Stimulated activated CD4-positive, alpha-beta T cell treated with anti-CD3 and anti-CD28 coated beads, Interleukin-1b, Interleukin-23, amount 100 ng/mL, for 1 hour (primary cell): ENCODE data around the gene SULT1C4.

Experiments
- DNase-seq, 2 donors: peaks; one replicate each; pipeline ENCODE4 v3.0.0-alpha.2; 2020; ENCODE audit warnings: low read depth in 2 of 2

Gene SULT1C4

DNA sequence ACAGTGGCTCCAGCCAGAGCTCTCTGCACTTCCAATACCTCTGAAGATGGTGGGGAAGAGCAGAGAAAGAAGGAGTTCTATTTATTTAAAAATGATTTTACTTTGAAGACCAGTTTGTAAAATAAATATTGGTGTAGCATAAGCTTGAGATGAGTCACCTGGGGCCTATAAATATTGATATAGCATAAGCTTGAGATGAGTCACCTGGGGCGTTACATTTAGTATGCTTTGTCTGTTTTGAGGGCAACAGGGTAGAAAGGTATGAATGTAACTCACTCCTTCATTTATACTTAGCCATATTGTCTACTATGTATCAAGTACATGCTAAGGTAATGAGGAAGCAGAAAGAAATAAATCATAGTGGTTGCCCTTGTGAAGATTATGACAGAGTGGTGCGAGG, 7.7 kb upstream of the SULT1C4 start:
- no peak for DNase-seq

DNA sequence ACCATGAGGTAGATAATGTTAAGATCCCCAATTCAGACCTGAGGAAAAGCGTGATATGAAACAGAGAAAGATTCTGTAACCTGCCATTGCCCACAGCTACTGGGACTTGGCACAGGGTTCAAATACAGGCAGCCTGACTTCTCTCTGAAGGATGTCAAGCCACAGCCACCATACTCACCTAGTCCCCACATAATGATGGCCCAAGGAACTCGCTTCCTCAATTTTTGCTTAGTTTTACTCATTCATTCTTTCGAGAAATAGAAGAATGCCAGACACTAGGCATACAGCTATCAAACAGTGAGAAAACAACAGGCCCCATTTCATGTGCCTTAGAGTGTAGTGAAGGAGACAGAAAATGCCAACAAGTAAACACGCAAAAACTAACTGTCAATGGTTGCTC, 980 bp upstream of the SULT1C4 start:
- no peak for DNase-seq

DNA sequence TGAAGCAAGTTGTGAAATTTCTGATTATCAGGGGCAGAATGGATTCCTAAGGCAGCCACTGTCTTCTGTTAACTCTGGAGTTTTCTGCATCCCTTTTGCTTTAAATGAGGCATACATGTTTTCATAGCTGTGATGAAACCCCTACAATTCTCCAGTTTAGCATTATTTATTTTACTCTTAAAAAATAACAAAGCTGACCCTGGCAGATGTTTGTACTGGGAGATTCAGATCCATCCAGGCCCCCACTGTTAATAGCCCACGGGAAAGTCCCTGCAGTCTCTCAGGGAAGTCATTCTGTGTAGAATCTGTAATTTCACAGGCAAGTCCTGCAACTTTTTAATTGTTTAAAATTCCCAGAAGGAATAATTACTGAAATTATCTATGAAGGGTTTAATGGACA, 353 bp upstream of the SULT1C4 start:
- DNase-seq: no peak

DNA sequence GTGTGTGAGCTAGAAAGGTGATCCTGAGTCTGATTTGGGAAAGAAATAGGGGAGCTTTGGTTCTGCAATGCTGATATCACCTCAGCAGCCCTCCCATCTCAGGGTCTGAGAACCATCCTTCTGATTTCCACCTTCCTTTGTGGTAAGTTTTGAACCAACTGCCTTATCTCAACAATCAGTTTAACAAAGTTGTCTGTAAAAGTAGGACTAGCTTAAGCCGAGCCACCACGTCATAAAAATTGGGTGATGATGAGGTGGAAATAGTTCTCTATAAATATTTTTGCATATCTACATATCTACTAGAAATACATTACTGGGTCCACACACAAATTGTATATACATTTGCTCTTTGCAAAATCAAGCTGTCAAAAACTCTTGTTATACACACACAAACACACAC, 1.1 kb downstream of the SULT1C4 start:
- no peak for DNase-seq

DNA sequence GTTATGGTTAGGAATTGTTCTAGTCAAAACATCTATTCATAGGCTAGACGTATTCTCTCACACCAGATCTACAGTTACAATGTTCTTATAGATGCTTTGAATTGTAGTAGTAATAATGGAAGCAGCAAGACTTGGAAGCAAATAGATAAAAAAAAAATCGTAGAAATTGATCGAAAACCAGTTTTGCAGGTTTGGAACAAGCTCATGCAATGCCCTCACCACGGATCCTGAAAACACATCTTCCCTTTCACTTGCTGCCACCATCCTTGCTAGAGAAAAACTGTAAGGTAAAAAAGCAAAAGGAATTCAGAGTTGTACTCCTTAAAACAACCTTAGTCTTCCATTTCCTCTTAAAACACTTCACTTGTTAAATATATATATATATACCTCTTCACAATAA, 4.4 kb downstream of the SULT1C4 start:
- no peak for DNase-seq

DNA sequence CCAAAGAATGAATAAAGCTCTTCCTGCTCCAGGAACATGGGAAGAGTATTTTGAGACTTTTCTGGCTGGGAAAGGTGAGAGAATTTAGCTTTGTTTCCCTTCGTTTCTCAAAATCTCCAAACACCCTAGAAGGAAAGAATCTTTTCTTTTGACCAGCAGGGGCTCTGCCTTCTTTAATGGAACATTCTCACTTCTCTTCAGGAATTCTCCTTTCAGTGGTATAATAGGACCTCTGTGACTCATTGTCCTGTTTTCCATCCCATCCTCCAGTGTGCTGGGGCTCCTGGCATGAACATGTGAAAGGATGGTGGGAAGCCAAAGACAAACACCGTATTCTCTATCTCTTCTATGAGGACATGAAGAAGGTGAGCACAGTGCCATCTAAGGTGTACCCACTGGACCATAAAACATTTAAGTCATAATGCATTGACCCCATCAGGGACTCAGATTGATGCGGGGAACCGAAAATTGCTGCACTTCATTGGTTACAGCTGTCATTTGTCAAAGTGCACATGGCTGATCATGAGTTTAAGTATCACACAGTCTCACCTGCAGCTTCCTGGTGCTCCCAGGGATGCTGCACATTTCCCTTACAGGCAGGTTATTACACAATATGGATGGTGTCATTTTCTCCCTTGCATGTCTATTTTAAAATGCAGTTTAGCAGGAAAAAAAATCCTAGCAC, 5.5 kb downstream of the SULT1C4 start:
- no peak for DNase-seq

DNA sequence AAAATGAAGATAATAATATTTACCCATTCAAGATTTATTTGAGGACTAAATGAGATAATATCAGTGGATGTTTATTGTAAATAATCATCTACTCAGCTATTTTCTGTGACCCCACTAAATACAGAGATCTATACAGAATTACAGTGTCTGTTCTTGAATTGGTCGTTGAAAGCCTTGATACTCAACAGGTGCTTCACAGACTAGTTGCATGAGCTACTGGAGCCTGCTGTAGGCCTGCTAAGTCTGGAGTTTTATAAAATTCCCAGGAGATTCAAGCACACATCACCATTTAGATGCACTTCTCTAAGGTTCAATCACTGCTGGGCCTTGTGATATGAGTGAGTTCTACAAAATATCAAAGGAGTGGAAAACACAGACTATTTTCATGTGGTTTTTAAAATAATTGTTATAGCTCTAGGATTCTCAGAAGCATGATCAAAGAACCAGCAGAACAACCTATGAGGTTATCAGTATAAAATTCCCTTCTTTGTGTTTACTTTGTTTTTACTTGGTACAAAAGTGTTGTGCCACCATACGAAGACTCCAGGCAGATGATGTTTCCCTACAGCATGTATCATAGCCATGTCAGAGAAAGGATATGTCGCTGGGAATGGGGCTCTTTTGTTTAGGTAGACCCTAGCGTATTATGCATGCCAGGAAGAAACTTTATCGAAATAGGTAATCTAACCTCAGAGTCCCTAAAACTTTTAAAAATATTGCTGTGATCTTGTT, 7.1 kb downstream of the SULT1C4 start:
- no peak for DNase-seq

DNA sequence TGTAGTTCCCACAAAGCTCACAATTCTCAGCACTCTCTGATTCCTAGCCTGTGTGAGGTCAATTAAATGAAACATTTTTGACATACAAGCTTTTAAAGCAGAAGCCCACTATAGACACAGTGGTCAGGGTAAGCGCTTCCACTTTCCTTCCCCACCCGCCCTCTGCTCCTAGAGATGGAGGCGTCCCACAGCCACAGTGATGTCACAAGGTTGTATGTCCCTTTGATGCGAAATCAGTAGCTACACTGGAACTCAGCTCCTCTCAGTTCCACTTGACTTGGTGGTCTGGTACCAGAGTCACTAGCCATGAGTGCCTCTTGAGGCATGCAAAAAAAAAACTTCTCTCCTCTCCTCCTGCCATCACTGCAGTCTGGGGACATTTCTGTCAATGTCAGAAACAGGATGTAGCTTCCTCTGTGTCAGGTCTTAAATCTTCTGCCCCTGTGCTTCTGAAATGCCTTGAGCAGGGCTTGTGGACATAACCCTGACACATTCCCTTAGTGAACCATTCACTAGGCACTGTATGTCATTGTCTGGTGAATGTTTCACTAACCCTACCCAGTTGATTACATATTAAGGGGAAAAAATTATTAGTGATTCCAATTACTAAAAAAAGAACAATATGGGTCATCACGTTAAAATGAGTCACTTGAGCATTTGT, 7.8 kb downstream of the SULT1C4 start:
- DNase-seq: no peak

DNA sequence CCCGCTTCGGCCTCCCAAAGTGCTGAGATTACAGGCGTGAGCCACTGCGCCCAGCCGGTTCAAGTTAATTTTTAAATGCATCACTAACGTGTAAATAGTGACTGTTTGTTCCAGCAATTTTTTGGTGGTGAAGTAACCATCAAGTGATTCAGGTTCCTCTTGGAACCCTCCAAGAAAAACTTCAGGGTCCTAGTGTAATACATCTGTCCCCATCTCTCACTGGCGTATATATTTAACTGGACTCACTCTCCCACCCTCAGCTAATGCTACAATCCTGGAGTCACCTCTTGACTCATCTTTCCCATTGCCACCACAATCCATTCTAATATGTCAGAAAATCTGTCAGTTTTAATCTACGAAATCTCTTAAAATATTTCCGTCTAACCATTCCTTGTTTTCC, 10.3 kb downstream of the SULT1C4 start:
- DNase-seq: no peak

DNA sequence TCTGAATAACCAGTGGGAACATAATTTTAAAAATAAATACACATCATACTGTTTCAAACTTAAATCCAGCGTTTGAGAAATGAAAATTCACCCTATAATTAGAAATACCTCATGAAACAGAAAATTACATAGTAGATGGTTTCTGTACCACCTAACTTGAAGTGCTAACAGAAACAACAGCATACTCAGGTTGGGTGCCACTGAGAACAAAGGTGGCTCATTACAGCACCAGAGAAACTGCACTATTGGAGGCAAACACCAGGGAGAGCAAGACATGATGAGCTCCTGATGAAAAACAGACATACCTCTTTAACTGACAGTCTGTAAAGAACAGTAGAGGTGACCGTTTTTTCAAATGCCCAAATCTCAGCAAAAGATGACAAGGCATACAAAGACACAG, 12.6 kb downstream of the SULT1C4 start:
- DNase-seq: no peak

DNA sequence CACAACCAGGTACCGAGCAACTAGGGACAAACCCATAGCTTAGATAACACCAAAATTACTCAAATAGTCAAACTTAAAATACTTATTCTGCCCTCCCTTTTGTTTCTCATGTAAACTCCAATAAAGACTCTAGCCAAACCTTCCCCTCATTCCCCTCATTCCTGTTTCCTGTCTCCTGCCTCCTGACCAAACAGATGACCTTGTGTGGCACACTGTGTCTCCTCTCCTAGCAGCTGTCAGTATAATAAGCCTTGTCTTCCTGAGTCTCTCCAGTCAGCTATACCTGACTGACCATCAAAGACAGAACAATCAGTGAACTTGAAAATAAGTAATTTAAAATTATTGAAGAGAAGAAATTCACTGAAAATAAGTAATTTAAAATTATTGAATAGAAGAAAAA, 14.3 kb downstream of the SULT1C4 start:
- DNase-seq: no peak

DNA sequence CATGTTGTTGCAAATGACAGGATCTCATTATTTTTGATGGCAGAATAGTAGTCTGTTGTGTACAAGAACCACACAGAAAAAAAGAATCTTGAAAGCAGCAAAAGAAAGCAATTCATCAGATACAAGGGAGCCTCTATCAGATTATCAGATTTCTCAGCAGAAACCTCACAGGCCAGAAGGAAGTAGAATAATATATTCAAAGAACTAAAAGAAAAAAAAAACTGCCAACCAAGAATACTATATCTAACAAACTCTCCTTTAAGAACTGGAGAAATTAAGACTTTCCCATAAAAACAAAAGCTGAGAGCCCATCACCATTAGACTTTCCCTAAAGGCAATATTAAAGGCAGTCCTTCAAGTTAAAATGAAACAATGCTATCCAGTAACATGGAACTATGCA, 15.4 kb downstream of the SULT1C4 start:
- DNase-seq: no peak

DNA sequence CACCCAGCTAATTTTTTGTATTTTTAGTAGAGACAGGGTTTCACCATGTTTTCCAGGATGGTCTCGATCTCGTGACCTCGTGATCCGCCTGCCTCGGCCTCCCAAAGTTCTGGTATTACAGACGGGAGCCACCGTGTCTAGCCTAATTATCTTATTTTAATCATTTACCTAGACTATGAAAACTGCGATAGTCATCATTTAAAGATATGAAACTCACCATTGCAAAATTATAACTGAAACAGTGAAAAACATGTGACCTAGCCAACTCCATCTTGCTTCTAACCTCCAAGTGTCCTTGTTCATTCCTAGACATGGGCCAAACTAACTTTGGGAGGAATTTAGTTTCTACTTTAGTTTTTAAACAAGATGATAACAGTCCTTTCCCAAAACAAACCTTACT, 17.4 kb downstream of the SULT1C4 start:
- DNase-seq: no peak

DNA sequence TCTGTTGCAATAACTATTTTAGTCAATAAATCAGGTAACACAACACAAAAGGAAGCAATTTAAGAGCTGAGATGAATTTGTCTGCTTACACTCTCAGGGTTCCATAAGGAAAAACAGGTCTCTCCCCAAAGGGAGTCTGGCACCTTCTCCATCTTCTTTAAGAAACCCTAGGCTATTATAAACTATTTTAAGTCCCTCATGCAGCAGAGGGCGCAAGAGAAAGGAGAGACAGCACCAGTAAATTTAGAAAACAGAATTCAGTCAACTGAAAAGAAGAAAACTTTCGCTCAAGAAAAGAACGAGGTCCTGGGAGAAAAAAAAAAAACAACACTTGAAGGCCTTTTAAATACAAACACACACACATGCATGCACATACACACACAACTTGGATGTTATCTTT, 19.1 kb downstream of the SULT1C4 start:
- DNase-seq: no peak

DNA sequence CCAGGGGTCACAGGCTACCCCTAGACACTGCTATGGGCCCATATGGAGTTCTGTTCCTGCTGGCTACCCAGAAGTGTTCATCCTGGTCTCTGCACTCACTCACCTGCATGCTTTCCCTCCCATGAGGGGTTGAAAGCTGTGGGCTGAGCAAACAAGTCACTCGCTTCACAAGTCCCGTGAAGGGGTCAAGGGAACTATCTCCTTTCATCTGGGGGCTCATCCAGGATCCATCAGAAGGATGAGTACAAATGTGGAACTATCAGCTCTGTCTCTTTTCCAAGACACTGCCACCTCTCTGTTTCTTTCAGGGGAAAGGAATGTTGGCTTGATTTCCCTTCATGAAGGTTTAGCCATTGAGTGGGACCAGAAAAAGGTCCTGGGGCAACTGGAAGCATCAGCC, 21.7 kb downstream of the SULT1C4 start:
- no peak for DNase-seq

DNA sequence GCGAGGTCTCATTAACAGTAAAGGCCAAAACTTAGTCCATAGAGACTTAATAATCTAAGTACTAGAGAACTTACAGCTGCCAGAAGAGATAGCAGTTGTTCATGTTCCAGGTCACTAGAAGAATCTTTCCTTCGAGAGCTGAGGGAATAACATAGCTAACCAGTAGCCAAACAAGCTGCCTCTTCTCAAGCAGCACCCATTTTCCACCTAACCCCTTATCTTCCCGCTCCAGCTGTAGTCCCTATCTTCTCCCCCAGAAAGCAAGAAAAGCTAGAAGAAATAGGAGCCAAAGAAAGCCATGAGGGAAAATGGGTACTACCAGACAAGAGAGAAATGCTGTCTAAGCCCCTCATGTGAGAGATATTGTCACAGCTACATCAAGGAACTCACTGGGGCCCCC, 24.0 kb downstream of the SULT1C4 start:
- DNase-seq: no peak

DNA sequence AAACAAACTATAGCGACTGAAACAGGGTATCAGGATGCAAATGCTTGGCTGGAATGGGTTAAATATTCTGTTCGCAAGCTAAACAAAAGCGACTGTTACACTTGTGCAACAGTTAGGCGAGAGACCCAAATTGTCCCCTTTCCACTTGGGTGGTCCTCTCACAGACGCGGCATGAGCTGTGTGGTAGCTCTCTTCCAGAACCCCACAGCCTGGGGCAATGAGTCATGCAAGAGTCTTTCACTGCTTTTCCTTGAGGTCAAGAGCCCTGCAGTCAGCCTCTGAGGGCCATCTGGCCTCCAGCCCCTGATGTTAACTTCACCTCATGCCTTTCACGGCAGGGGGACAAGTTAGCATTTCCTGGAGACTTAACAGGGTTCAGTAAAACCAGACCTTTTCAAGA, 25.7 kb downstream of the SULT1C4 start:
- DNase-seq: no peak

DNA sequence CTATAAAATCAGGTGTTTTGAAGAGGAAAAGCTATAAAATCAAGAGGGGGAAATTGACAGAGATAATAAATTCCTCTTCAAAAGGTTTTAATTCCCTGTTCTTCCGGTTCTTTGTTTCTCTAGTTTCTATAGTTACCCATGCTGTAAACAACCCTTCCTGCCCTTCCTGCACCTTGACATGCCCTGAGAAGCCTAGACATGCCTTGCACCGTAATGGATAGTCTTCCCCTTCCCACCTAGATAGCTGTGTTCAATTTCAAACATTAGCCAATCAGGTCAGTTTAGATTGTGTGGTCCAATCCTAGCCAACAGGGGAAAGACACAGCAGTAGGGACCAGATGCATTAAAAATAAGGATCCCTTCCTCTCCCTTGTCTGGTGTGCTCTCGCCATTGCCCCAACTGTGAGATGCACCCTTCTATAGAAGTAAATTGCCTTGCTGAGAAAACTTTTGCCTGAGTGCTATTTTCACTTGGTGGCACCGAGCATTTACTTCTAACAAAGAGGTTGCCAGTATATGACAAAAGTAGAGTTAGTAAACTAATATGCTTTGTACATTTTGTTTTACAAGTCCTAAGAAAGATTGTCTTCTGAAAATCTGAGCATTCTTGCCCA, 27.1 kb downstream of the SULT1C4 start:
- no peak for DNase-seq

DNA sequence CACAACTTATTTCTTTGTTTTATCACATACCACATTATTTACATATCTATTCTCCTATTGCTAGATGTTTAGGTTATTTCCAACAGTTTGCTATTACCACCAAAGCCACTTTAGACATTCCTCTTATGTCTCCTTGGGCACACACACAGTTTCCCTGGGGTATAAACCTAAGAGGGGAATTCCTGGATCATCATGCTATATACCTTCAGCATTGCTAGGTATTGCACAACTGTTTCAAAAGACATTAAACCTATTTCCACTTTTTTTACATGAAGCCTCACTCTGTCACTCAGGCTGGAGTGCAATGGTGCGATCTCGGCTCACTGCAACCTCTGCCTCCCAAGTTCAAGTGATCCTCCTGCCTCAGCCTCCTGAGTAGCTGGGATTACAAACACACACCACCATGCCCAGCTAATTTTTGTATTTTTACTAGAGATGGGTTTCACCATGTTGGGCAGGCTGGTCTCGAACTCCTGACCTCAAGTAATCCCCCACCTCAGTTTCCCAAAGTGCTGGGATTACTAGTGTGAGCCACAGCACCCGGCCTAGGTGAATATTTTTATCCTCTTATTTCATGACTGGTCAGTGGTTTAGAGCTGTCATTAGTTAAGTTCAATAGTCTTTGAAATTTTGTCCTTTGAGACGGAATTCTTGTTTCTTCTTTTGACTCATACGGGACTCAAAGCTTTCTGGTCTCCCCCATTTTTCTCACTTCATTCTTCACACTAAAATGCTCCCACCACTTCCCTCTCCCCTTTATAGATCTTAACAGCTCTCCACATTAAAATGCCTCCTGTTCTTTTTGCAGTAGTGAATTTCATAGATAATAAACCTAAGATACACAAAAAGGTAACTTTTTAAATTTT, 30.3 kb downstream of the SULT1C4 start:
- no peak for DNase-seq

DNA sequence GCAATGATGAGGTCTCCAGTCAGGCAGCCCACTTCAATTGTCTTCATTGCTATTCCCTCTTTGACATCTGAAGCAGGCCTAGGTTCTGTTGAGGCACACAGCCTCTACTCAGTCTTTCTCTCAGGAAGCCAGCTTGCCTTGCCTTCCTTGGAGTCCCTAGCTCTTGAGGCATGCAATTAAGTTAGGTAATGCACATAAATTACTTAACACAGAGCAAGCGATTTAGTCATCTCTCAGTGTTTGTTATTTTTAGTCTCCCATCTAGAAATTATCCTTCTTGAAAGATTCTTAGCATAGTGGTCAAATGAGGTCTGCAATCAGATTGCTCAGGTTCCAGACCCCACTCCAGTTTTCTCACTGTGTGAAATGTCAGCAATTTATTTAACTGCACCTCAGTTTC, 32.0 kb downstream of the SULT1C4 start:
- DNase-seq: no peak

DNA sequence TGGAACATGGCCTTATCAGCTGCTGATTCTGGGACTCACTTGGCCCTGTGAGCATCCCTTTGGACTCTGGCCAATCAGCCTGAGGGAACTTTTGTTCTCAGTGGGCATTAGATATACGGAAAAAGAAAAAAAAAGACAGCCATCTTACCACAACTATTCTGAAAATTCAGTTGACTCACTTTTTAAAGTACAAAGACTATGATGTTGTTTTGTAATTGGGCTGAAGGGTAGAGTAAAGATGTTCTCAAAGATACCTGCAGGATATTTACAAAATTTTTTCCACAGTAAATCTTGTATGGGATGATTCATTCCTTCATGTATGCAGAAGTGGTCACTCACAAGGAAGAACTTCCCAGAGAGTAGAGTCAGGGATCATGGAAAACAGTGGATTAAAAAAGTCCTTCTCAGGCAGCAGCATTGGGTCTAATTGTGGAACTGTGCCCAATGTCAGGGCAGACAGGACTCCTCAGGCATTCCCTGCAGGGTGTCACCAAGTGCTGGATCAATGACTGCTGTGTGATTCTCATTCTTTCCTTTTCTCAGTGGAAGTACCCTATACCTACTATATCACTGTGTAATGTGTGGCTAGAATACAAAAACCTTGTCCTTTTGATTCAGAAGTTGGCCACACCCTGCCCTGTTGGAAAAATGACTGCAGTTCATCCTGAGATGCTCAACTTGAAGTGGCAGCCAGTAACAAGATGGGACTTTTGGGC, 35.4 kb downstream of the SULT1C4 start:
- DNase-seq: no peak
